Adrenal gland (tissue), 5 donors: ENCODE measurements around the gene TMEM140.

Experiments
- CTCF ChIP-seq, 6 experiments: fragments of 450-650 bp in 4 of 6; fragments of 200-600 bp in 2 of 6; sonication (generic) in 1 of 6; IDR thresholded peaks; 1 replicate in 5 of 6; 2 replicates in 1 of 6; pipeline versions ENCODE4 v1.5.1 to v1.8.0; 2016 to 2021; ENCODE audit warnings: antibody characterized with exemption in 6 of 6, mild to moderate bottlenecking in 2 of 6, moderate library complexity in 1 of 6
- POLR2A ChIP-seq, 2 donors: fragments of 450-650 bp; IDR thresholded peaks; one replicate each; pipeline ENCODE4 v1.6.1; 2017; ENCODE audit warnings: antibody characterized with exemption in 2 of 2, mild to moderate bottlenecking in 2 of 2, moderate library complexity in 1 of 2
- donor health status: DM: no; HTN: no; CAD: no.

GRCh38 chr7:135150072-135150782 lies 2.4 kb downstream of the TMEM140 start:
- TF ChIP-seq CTCF (IDR thresholded peaks at IDR 0.05) (no peak), POLR2A (IDR thresholded peaks at IDR 0.05) (no peak)
